ENCODE data around the gene KCNG2. TPM values are rescaled to one million over a fixed set of nuclear protein-coding genes. Genes with fewer than 3 reads are reported as not detected.
A peak's percentile ranks its signal among the peaks of the same experiment; 100 is the strongest.

Gene KCNG2
- polyA plus RNA-seq, 3 donors from 2014 or later, result not detected

GRCh38 chr18:79803611-79804051, 5.9 kb downstream of the KCNG2 start:
- no peak overlapping the region for H3K4me3 Mint-ChIP-seq
- no peaks in the 10 kb centered on the region for H3K9me3 Mint-ChIP-seq
- peaks cover 0 to 15% (median 7%) of the 10 kb centered on the region in 3 donors for H3K27me3 Mint-ChIP-seq (ENCODE audit: low read depth in 3 of 3)
- DNase-seq, result no peak
- peaks cover 6 to 15% of the 10 kb centered on the region in 2 donors for H3K4me1 Mint-ChIP-seq
- H3K27ac Mint-ChIP-seq, result no peak overlapping the region
- no peaks in the 10 kb centered on the region for H3K36me3 Mint-ChIP-seq

- Mint-ChIP-seq H3K36me3 (no peaks in the 10 kb centered on the region), H3K9me3 (no peaks in the 10 kb centered on the region), H3K27me3 (ENCODE audit: low read depth in 3 of 3) (peaks cover 0 to 14% (median 7%) of the 10 kb centered on the region in 3 donors), H3K4me1 (peaks cover 6 to 15% of the 10 kb centered on the region in 2 donors), H3K4me3 (no peak overlapping the region), H3K27ac (no peak overlapping the region)
- peak in 1 of 3 donors; percentile 24 for DNase-seq
These were observed 6.5 kb downstream of the KCNG2 start for GRCh38 chr18:79804130-79804787.

GRCh38 chr18:79805211-79805887, 7.6 kb downstream of the KCNG2 start:
- H3K9me3 Mint-ChIP-seq, result peaks cover 0 to 1% (median 0%) of the 10 kb centered on the region in 6 donors
- no peak overlapping the region for H3K4me3 Mint-ChIP-seq
- peak overlapping the region in 1 of 6 donors; percentile 37 for H3K27ac Mint-ChIP-seq
- H3K36me3 Mint-ChIP-seq, result no peaks in the 10 kb centered on the region
- peak in 2 of 3 donors; percentile 5 to 21 for DNase-seq
- H3K4me1 Mint-ChIP-seq, result peaks cover 3 to 15% of the 10 kb centered on the region in 2 donors
- peaks cover 0 to 5% (median 4%) of the 10 kb centered on the region in 3 donors for H3K27me3 Mint-ChIP-seq (ENCODE audit: low read depth in 3 of 3)

- Mint-ChIP-seq H3K4me1 (peaks cover 3 to 15% of the 10 kb centered on the region in 2 donors), H3K36me3 (no peaks in the 10 kb centered on the region), H3K27ac (no peak overlapping the region), H3K4me3 (no peak overlapping the region), H3K9me3 (peaks cover 0 to 1% (median 0%) of the 10 kb centered on the region in 6 donors), H3K27me3 (ENCODE audit: low read depth in 3 of 3) (peaks cover 0 to 7% (median 2%) of the 10 kb centered on the region in 3 donors)
- DNase-seq, result no peak
These were observed 8.3 kb downstream of the KCNG2 start for GRCh38 chr18:79805926-79806487.

GRCh38 chr18:79806976-79807841, 9.5 kb downstream of the KCNG2 start:
- peaks cover 0 to 1% (median 0%) of the 10 kb centered on the region in 6 donors for H3K9me3 Mint-ChIP-seq
- no peak for DNase-seq
- no peaks in the 10 kb centered on the region for H3K36me3 Mint-ChIP-seq
- H3K4me1 Mint-ChIP-seq, result peaks cover 3 to 15% of the 10 kb centered on the region in 2 donors
- peaks cover 0 to 4% (median 2%) of the 10 kb centered on the region in 3 donors for H3K27me3 Mint-ChIP-seq (ENCODE audit: low read depth in 3 of 3)
- no peak overlapping the region for H3K4me3 Mint-ChIP-seq
- no peak overlapping the region for H3K27ac Mint-ChIP-seq

GRCh38 chr18:79809482-79810192, 11.9 kb downstream of the KCNG2 start:
- no peaks in the 10 kb centered on the region for H3K36me3 Mint-ChIP-seq
- peaks cover 0 to 5% (median 0%) of the 10 kb centered on the region in 3 donors for H3K27me3 Mint-ChIP-seq (ENCODE audit: low read depth in 3 of 3)
- no peak for DNase-seq
- H3K4me3 Mint-ChIP-seq, result no peak overlapping the region
- H3K4me1 Mint-ChIP-seq, result peaks cover 3 to 12% of the 10 kb centered on the region in 2 donors
- no peak overlapping the region for H3K27ac Mint-ChIP-seq
- peaks cover 0 to 1% (median 0%) of the 10 kb centered on the region in 6 donors for H3K9me3 Mint-ChIP-seq

- no peak overlapping the region for H3K4me3 Mint-ChIP-seq
- DNase-seq, result no peak
- H3K9me3 Mint-ChIP-seq, result peaks cover 0 to 1% (median 0%) of the 10 kb centered on the region in 6 donors
- H3K36me3 Mint-ChIP-seq, result no peaks in the 10 kb centered on the region
- peaks cover 0 to 4% (median 0%) of the 10 kb centered on the region in 3 donors for H3K27me3 Mint-ChIP-seq (ENCODE audit: low read depth in 3 of 3)
- no peak overlapping the region for H3K27ac Mint-ChIP-seq
- H3K4me1 Mint-ChIP-seq, result no peaks in the 10 kb centered on the region
These were observed 14.3 kb downstream of the KCNG2 start for GRCh38 chr18:79812052-79812451.

GRCh38 chr18:79814373-79814772, 16.6 kb downstream of the KCNG2 start:
- Mint-ChIP-seq H3K4me1 (no peaks in the 10 kb centered on the region), H3K4me3 (no peak overlapping the region), H3K27me3 (ENCODE audit: low read depth in 3 of 3) (peaks cover 0 to 6% (median under 1%) of the 10 kb centered on the region in 3 donors), H3K9me3 (peaks cover 0 to 1% (median 0%) of the 10 kb centered on the region in 6 donors), H3K27ac (no peak overlapping the region), H3K36me3 (no peaks in the 10 kb centered on the region)
- no peak for DNase-seq

GRCh38 chr18:79815657-79816056, 17.9 kb downstream of the KCNG2 start:
- H3K9me3 Mint-ChIP-seq, result no peaks in the 10 kb centered on the region
- H3K4me1 Mint-ChIP-seq, result no peaks in the 10 kb centered on the region
- no peak overlapping the region for H3K27ac Mint-ChIP-seq
- no peak overlapping the region for H3K4me3 Mint-ChIP-seq
- no peaks in the 10 kb centered on the region for H3K36me3 Mint-ChIP-seq
- DNase-seq, result no peak
- H3K27me3 Mint-ChIP-seq (ENCODE audit: low read depth in 3 of 3), result peaks cover 2 to 6% (median 4%) of the 10 kb centered on the region in 3 donors

GRCh38 chr18:79816092-79816491, 18.4 kb downstream of the KCNG2 start:
- no peaks in the 10 kb centered on the region for H3K36me3 Mint-ChIP-seq
- H3K4me3 Mint-ChIP-seq, result no peak overlapping the region
- peaks cover 2 to 6% (median 3%) of the 10 kb centered on the region in 3 donors for H3K27me3 Mint-ChIP-seq (ENCODE audit: low read depth in 3 of 3)
- no peaks in the 10 kb centered on the region for H3K9me3 Mint-ChIP-seq
- H3K4me1 Mint-ChIP-seq, result no peaks in the 10 kb centered on the region
- no peak overlapping the region for H3K27ac Mint-ChIP-seq
- no peak for DNase-seq

- H3K4me1 Mint-ChIP-seq, result no peaks in the 10 kb centered on the region
- H3K4me3 Mint-ChIP-seq, result no peak overlapping the region
- no peak for DNase-seq
- H3K27me3 Mint-ChIP-seq (ENCODE audit: low read depth in 3 of 3), result peaks cover 2 to 6% (median 3%) of the 10 kb centered on the region in 3 donors
- H3K9me3 Mint-ChIP-seq, result no peaks in the 10 kb centered on the region
- no peaks in the 10 kb centered on the region for H3K36me3 Mint-ChIP-seq
- H3K27ac Mint-ChIP-seq, result no peak overlapping the region
These were observed 19.4 kb downstream of the KCNG2 start for GRCh38 chr18:79816981-79817606.

- Mint-ChIP-seq H3K4me3 (no peak overlapping the region), H3K9me3 (no peaks in the 10 kb centered on the region), H3K4me1 (no peaks in the 10 kb centered on the region), H3K27ac (no peak overlapping the region), H3K27me3 (ENCODE audit: low read depth in 3 of 3) (peaks cover 2 to 6% (median 3%) of the 10 kb centered on the region in 3 donors), H3K36me3 (no peaks in the 10 kb centered on the region)
- no peak for DNase-seq
These were observed 19.9 kb downstream of the KCNG2 start for GRCh38 chr18:79817607-79817998.
